GM21381 (cell line): ENCODE data around the gene KLHDC7B.
"Not testable (repeated sequence)": the region's sequence is repeated elsewhere in the genome, so short reads cannot be mapped to it uniquely, and the experiment has no call there.

Experiments used
- ATAC-seq: cut with Tn5 transposase; IDR thresholded peaks from one replicate; pipeline ENCODE4 v1.9.1; 2021; ENCODE audit warnings: mild to moderate bottlenecking, moderate library complexity; ENCODE audit not compliant: unreplicated experiment

KLHDC7B gene

DNA sequence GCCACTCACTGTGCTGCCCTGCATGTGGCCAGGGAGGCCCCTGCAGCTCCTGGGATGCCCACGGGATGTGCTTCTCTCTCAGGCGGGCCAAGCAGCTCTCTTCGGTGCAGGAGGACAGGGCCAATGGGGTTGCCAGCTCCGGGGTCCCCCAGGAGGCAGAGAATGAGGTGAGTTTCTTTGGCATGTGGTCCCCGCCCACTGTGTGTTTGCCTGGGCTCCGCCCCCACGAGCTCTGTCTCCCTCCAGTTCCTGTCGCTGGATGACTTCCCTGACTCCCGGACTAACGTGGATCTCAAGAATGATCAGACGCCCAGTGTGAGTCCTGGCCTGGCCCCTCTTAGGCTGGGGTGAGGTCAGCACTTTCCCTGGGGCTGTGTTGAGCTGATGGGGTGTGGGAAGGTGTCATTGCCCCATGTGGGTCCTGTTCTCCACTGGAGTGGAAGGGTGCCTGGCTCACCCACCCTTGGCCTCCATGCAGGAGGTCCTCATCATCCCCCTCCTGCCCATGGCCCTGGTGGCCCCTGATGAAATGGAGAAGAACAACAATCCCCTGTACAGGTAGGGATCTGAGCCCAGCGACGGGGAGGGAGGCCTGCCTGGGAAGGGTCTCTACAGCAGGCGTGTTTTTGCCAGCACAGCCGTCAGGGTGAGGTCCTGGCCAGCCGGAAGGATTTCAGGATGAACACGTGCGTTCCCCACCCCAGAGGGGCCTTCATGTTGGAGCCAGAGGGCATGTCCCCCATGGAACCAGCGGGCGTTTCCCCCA, 28.0 kb upstream of the KLHDC7B start:
- no peak for ATAC-seq

DNA sequence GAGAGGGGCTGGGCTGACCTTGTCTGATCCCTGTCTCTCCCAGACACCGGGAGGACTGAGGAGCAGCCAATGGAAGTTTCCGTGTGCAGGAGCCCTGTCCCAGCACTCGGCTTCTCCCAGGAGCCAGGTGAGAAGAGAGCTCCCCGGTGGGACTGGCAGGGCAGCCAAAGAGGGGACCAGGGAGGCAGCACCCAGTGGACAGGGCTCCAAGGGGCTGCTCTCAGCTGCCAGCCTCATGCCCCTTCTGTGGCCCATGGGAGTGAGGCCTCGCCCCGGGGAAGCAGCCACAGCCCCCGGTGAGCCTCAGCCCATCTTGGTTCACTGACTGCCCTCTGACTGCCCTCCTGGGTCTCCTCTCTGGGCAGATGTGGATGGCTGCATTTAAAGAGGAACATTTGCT, 27.1 kb upstream of the KLHDC7B start:
- no peak for ATAC-seq

GRCh38 chr22:50519151-50519550, 26.5 kb upstream of the KLHDC7B start:
- no peak for ATAC-seq

GRCh38 chr22:50520184-50520583, 25.5 kb upstream of the KLHDC7B start:
- ATAC-seq, result not testable (repeated sequence)

GRCh38 chr22:50520826-50521453, 24.8 kb upstream of the KLHDC7B start:
- ATAC-seq, result no peak

DNA sequence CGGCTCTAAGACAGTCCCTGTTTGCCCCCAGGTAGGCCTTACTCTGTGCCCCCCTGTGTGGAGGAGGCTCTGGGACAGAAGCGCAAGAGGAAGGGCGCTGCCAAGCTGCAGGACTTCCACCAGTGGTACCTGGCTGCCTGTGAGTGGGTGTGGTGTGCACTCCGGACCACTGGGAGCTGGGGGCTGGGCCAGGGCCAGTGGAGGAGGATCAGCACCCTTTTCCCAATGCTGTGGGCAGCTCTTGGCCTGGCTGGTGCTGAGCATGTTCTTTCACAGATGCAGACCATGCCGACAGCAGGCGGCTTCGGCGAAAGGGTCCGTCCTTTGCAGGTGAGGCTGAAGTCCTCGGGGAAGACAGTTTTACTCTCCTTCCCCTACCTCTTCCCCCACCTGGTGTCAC, 24.0 kb upstream of the KLHDC7B start:
- ATAC-seq, result no peak

DNA sequence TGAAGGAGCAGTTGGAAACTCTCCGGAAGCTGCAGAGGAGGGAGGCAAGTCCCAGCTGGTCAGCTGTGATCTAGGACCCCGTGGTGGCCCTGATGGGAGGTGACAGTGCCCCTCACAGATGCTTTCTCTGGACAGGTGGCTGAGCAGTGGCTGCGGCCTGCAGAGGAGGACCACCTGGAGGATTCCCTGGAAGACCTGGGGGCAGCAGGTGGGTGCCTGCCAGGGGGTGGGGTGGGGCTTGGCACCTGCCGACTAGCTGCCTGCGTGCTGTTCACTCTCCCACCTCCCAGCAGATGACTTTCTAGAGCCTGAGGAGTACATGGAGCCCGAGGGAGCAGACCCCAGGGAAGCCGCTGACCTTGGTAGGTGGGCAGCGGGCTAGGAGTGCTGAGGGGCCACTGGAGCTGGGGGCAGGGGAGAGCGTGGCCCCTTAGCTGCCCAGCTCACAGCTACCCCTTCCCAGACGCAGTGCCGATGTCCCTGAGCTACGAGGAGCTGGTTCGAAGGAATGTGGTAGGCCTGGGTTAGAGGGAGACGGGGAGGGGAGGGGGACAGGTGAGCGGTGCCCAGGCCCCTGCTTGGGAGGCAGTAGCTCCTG, 23.4 kb upstream of the KLHDC7B start:
- ATAC-seq, result no peak

GRCh38 chr22:50522806-50523438, 22.8 kb upstream of the KLHDC7B start:
- no peak for ATAC-seq

- no peak for ATAC-seq
These were observed 22.3 kb upstream of the KLHDC7B start for GRCh38 chr22:50523458-50523805.

DNA sequence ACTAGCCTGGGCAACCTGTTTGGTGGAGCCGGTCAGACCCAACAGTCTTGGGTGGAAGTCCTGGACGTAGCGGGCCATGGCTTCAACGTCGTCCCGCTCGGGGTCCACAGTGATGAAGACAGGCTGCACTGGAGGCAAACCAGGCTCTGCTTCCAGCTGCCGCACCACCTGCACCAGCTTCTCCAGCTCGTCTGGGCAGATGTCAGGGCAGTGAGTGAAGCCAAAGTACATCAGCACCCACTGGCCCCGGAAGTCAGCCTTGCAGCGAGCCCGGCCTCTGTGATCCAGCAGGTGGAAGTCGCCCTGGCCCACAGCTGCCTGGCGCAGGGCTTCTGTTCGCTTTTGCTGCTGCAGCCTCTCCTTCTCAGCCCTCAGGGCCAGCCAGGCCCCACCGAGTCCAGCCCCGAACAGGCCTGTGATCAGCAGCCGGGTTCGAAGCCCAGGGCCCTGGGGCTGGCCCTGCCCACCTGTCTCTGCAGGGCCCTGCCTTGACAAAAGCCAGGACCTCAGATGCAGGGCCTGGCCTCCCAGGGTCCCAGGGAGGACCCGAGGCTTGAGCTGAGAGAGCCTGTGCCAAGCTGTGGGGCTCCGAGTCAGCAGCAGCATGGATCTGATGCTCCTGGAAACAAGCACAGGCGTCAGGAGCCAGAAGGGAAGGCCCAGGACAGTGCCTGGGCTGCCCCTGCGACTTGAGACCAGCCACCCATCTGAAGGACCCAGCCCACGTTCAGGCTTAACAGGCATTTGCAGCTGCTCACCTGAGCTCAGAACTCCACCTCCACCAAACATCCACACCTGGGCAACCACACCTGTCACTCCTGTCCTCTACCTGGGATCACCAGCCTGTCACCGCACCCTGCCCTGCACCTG, 21.7 kb upstream of the KLHDC7B start:
- no peak for ATAC-seq

GRCh38 chr22:50524676-50525103, 21.0 kb upstream of the KLHDC7B start:
- ATAC-seq, result no peak

- peak; percentile 34 for ATAC-seq
These were observed 20.4 kb upstream of the KLHDC7B start, which contains the start of gene SCO2 for GRCh38 chr22:50525104-50525857. TSS of gene SCO2 (minus strand) at chr22:50525598. CDS start at chr22:50524411, 1,187 bp downstream.

GRCh38 chr22:50525858-50526107, 19.9 kb upstream of the KLHDC7B start:
- ATAC-seq, result no peak

GRCh38 chr22:50526108-50526833, 19.4 kb upstream of the KLHDC7B start:
- ATAC-seq, result peak; percentile 29

- ATAC-seq, result no peak
These were observed 18.6 kb upstream of the KLHDC7B start for GRCh38 chr22:50526834-50527801.

- ATAC-seq, result no peak
These were observed 17.6 kb upstream of the KLHDC7B start for GRCh38 chr22:50527921-50528681.

DNA sequence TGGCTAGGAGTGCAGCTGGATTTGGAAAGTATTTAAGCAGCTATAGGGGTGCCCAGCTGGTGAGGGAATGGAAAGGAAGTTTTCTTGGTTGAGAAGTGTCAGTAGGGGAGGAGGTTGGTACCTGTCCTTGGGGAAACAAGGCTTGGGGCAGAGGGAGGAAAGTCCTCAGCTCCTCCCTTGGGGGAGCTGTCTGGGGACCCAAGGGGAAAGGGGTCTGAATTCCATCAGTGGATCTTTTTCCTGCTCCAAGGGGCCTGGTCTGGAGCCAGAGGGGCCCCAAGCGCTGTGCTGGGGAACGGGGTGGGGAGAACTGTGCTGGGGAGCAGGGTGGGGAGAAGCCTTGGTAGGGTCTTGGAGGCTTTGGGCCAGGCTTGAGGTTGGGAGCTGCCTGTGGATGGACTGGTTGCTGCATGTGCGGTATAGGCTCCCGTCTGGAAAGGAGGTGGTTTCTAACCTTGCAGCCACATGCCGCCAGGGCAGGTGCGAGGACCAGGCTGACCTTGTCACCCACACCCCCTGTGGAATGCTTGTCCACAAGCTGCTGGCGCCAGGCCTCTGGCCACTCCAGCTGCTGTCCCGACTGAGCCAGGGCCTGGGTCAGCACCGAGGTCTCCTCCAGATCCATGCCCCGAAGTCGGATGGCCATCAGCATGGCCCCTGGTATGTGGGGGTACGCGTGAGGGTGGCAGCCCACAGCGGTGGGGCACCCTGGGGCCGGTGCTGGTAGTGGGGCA, 16.9 kb upstream of the KLHDC7B start:
- ATAC-seq, result no peak
